Stimulated activated CD4-positive, alpha-beta T cell treated with anti-CD3 and anti-CD28 coated beads, TNF-alpha, amount 100 ng/mL, for 48 hours (primary cell): ENCODE results near the gene MFAP5.
"Not testable (repeated sequence)": the region's sequence is repeated elsewhere in the genome, so short reads cannot be mapped to it uniquely, and the experiment has no call there.

Source experiments
- DNase-seq, 3 donors: peaks; one replicate each; pipeline ENCODE4 v3.0.0-alpha.2; 2020; ENCODE audit warnings: low read depth in 3 of 3

MFAP5 gene

DNA sequence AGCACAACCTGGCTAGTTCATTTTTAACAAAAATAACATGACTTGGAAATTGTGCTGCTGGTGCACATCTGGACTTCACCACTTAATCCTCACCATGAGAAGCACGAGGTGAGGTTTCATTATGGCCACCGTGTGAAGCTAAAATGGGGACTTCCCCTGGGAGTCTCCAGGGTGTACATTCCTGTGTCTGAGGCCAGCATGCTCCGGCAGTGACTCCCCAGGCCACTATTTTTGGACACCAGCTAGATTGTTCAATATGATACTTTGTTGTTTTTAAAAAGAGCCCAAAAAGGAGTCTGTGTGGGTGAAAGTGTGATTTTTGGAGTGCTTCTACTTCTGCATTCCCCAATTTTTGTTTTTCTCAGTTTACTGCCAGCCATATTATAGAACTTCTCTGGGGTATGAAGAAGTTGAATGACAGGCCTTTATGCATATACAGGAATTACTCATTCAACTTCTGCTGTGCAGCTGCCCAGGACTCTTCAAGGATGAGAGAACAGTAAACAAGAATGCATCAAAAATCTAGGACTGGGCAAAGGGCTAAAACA lies 33.1 kb downstream of the MFAP5 start:
- DNase-seq = no peak

DNA sequence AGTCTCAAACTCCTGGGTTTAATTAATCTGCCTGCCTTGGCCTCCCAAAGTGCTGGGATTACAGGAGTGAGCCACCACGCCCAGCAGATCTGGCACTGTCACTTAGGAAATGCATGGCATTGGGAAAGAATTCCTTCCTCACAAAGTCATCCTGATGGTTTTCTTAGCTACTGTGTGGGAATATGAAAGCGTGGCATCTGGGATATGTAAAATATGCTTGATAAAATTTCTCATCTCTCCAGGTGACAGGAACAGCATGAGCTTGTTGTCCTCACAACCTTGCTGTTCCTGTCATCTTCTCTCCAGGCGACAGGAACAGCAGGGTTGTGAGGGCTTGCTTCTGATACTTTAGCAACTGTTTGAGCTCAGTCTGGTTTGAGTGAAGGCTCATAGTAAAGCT lies 33.9 kb downstream of the MFAP5 start:
- DNase-seq = no peak

DNA sequence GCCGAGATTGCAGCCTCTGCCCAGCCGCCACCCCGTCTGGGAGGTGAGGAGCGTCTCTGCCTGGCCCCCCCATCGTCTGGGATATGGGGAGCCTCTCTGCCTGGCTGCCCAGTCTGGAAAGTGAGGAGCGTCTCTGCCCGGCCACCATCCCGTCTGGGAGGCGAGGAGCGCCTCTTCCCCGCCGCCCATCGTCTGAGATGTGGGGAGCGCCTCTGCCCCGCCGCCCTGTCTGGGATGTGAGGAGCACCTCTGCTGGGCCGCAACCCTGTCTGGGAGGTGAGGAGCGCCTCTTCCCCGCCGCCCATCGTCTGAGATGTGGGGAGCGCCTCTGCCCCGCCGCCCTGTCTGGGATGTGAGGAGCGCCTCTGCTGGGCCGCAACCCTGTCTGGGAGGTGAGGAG lies 37.9 kb downstream of the MFAP5 start:
- not testable (repeated sequence) for DNase-seq

DNA sequence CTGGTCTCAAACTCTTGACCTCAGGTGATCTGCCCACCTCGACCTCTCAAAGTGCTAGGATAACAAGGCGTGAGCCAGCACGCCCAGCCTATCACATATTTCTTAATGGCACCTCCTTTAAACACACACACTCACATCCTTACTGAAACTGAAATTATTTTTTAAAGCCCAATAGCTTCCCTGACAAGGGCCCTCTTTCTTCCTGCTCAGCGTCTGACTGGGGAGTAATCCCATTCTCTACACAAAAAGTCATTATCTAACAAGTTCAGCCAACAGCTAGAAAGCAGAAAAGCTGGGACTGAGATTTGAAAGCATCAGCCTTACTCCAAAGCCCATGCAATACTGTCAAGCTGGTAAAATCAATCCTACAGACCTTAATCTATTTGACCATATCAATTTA lies 40.0 kb downstream of the MFAP5 start:
- DNase-seq = no peak

DNA sequence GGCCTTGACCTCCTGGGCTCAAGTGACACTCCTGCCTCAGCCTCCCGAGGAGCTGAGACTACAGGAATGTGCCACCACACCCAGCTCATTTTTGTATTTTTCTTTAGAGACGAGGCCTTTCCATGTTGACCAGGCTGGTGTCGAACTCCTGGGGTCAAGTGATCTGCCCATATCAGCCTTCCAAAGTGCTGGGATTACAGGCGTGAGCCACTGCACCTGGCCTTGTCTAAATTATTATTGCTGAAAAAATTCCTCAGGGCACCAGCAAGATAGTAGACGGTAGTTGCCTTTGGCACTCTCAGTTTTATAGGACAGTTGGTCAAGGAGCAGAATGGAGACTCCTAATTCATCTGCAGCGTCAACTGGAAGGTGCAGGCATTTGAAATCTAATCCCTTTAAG lies 47.4 kb downstream of the MFAP5 start:
- DNase-seq = no peak

DNA sequence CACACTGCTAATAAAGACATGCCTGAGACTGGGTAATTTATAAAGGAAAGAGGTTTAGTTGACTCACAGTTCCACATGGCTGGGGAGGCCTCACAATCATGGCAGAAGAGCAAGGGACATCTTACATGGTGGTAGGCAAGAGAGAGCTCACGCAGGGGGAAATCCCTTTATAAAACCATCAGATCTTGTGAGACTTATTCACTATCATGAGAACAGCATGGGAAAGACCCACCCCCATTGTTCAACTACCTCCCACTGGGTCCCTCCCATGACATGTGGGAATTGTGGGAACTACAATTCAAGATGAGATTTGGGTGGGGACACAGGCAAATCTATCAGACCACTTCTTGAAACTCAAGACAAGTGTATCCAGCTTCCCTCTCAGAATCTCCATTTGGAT lies 48.7 kb downstream of the MFAP5 start:
- DNase-seq = not testable (repeated sequence)

DNA sequence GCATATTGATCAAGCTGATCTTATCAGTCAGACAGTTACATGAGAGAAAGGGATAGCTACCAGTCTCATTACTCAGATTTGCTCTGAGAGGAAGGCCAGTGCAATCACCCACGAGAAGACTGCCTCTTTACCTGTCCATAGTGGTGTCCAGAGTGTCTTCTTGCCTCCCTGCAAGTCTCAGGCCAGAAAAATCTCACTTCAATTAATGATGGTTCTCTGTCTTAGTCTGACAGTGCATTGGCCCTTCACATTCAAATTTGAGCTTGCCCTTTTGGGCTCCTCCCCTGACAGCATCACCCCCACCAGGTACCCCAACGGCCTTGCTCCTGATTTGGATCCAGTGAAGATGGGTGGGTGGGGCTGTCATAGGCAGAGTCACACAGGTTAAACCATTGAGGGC lies 50.0 kb downstream of the MFAP5 start, which contains the start of gene AICDA:
Gene AICDA (minus strand): TSS at position 231 of the 400 bp plus-strand sequence. CDS start 92 bp downstream, at position 139.
- DNase-seq = no peak

DNA sequence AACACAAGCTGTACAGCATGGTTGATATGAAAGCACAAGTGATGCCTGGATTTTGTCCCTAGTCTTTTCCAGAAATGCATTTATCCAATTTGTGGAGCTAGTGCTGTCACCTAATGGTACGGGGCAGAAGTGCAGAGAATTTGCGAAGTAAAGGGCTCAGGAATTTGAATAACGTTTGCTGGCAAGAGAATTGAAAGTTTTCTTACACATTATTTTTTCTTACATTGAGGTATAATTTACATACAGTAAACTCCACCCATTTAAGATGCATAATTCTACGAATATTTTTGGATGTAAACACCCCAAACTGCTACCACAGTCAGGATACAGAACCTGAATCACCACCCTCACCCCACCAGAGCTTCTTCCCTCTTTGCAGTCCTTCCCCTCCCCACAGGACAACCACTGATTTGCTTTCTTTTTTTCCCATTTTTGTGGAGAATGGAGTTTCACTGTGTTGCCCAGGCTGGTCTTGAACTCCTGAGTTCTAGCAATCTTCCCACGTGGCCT lies 53.5 kb downstream of the MFAP5 start:
- DNase-seq = peak in 1 of 3 donors; percentile 5

DNA sequence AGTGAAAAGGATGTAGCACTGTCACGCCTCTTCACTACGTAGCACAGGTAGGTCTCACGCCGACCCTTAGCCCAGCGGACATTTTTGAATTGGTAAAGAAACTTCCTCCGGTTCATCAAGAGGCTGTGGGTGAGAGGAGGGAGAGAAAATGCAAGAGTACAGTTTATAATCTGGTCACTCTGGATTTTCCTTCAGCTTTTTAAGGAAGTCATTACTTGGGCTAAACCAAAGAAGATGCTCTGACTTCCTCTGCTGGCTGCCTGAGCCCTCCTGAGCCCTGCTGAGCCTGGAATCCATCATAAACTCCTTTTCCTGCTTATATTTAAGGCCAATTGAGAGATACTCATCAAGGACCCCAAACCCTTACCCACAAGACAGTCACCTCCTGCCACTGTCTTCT lies 55.7 kb downstream of the MFAP5 start:
- DNase-seq = no peak

DNA sequence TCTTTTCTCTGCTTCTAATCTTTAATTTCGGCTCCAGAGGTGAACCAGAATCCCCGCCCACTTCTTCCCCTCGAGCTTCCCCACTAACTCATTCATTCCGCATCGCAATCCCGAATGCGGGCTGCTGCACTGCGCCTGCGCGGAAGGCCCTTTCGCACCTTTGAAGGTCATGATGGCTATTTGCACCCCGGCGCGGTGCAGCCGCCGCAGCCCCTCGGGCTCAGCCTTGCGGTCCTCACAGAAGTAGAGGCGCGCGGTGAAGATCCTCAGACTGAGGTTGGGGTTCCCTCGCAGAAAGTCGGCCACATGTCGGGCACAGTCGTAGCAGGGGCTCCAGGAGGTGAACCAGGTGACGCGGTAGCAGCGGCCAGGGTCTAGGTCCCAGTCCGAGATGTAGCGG lies 57.6 kb downstream of the MFAP5 start:
- DNase-seq = no peak

DNA sequence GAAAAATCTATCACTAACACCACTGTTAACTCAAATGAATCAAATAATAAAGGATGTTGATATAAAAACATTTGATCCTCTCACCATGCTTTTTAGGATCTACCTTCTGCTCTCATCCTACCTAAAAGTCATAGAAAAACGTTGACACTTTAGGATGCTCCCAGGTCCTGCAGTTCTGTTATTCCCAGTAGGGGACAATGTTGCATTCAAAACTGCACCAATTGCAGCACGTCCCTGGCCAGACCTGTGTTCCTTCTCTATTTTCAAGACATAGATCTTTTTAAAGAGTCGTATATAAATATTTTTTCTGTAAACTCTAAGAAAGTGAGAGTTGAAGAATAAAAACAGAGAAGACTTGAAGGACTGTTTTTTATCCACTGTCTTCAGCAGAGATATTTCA lies 58.8 kb downstream of the MFAP5 start:
- DNase-seq = no peak

DNA sequence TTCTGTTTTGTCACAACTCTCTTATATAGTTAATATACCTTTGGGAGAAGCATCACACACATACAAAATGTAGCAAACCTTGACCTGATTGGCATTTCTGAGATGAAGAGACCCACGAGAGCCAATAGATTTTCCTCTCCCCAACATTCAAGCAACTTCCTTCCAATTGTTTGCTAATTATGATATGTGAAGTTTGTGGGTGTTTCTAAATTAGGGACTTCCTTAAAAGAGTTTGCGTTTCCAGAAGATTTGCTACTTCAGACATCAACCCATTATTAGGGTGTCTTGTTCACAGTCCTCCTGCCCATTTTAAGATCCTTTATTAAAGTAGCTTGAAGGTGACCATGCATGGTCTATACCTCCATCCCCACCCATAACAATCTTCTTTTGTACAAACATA lies 59.3 kb downstream of the MFAP5 start:
- no peak for DNase-seq

DNA sequence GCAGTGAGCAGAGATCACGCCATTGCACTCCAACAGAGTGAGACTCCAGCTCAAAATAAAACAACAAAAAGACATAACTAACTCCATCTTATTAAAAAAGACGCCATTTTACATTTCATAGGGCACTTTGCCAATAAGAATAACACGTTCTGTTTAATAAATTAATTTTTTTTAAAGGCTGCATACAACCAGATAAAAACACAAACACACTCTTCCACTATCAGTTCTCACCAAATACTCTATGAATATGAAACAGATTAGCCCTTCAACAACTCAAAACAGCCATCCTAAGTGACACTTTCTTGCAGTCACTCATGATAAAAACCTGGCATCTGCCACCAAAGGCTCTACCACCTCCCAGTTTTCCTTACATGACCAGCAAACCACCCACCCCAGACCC lies 66.1 kb downstream of the MFAP5 start:
- DNase-seq = no peak
